ENCODE results near the gene JUP. TPM values are rescaled to one million over a fixed set of nuclear protein-coding genes. Genes with fewer than 3 reads are reported as not detected.
A peak's percentile ranks its signal among the peaks of the same experiment; 100 is the strongest.

The JUP gene
- total and polyA plus RNA-seq, 2 of the 13 experiments (the other 11 are each of a cell fraction or from before 2014, with no cell fraction given) = 12.1 to 20.6 TPM

DNA sequence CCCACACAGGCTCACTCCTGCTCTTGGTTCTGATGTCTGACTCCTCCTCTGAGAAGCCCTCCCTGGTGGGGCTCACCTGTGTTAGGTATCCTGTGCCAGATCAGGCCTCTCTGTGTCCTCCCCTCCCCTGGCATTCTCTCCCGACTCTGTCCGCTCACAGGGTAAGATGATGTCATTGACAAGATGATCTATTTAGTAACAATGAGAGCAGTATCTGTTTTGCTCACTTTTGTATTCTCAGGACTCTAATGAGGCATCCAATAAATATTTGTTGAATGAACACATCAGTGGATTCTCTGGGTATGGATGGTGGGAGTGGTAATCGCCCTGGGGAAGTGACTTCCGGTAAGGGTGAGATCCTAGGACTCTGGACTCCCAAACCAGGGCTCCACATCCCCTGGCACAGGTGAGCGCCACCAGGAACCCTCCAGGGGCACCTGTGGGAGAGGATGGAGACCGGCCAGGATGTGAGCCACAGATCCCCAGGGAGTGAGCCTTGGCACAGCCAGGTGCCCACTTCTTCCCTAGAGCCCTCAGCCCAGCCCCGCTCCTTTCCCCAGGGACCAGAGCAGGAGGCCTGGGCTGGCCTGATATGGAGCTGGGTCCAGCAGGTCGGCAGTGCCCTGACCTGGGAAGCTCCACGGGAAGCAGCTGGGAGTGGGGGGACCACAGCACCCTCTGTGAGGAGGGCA, 46.7 kb downstream of the JUP start (continued):
- TF ChIP-seq HOXD1 (CRISPR knock-in tag; IDR thresholded peaks at IDR 0.05) (no peak), GABPA (IDR thresholded peaks at IDR 0.05; ENCODE audit: low read depth, low read length) (no peak), GABPA (CRISPR knock-in tag; IDR thresholded peaks at IDR 0.05; ENCODE audit: low read depth) (peak; percentile 60), CEBPG (CRISPR knock-in tag; IDR thresholded peaks at IDR 0.05) (no peak), ZNF770 (CRISPR knock-in tag; IDR thresholded peaks at IDR 0.05) (no peak), HCFC1 (IDR thresholded peaks at IDR 0.05; ENCODE audit: low read depth, low read length) (no peak), ZBTB20 (CRISPR knock-in tag; IDR thresholded peaks at IDR 0.05; ENCODE audit: borderline replicate concordance, low read depth) (no peak), ATF7 (IDR thresholded peaks at IDR 0.05) (peak; percentile 92), ATF7 (CRISPR knock-in tag; IDR thresholded peaks at IDR 0.05) (no peak), PAWR (CRISPR knock-in tag; IDR thresholded peaks at IDR 0.05; ENCODE audit: borderline replicate concordance) (no peak), KDM1A (CRISPR knock-in tag; IDR thresholded peaks at IDR 0.05) (no peak), WIZ (CRISPR knock-in tag; IDR thresholded peaks at IDR 0.05) (no peak), BRD4 (CRISPR knock-in tag; IDR thresholded peaks at IDR 0.05) (no peak), ARID4A (CRISPR knock-in tag; IDR thresholded peaks at IDR 0.05; ENCODE audit: borderline replicate concordance) (0 out of 2 replicates have a peak, but pooled peaks have one; percentile 23), ZNF10 (CRISPR knock-in tag; IDR thresholded peaks at IDR 0.05; ENCODE audit: borderline replicate concordance, low read depth) (no peak), PITX1 (CRISPR knock-in tag; IDR thresholded peaks at IDR 0.05) (no peak; the same call in 1 of the 2 replicates), NR3C1 (CRISPR knock-in tag; IDR thresholded peaks at IDR 0.05) (no peak), HNRNPL (IDR thresholded peaks at IDR 0.05; ENCODE audit: low read depth, low read length) (peak; percentile 70), ZNF136 (CRISPR knock-in tag; IDR thresholded peaks at IDR 0.05; ENCODE audit: low read depth) (no peak)
- TF ChIP-seq, protein P1, sequence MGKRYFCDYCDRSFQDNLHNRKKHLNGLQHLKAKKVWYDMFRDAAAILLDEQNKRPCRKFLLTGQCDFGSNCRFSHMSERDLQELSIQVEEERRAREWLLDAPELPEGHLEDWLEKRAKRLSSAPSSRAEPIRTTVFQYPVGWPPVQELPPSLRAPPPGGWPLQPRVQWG (CRISPR knock-in tag; IDR thresholded peaks at IDR 0.05; ENCODE audit: borderline replicate concordance, low read depth) = no peak
- TF ChIP-seq, protein P2, sequence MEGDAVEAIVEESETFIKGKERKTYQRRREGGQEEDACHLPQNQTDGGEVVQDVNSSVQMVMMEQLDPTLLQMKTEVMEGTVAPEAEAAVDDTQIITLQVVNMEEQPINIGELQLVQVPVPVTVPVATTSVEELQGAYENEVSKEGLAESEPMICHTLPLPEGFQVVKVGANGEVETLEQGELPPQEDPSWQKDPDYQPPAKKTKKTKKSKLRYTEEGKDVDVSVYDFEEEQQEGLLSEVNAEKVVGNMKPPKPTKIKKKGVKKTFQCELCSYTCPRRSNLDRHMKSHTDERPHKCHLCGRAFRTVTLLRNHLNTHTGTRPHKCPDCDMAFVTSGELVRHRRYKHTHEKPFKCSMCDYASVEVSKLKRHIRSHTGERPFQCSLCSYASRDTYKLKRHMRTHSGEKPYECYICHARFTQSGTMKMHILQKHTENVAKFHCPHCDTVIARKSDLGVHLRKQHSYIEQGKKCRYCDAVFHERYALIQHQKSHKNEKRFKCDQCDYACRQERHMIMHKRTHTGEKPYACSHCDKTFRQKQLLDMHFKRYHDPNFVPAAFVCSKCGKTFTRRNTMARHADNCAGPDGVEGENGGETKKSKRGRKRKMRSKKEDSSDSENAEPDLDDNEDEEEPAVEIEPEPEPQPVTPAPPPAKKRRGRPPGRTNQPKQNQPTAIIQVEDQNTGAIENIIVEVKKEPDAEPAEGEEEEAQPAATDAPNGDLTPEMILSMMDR (CRISPR knock-in tag; IDR thresholded peaks at IDR 0.05) = peak; percentile 18; the same call in 1 of the 2 replicates
- TF ChIP-seq, protein P3, sequence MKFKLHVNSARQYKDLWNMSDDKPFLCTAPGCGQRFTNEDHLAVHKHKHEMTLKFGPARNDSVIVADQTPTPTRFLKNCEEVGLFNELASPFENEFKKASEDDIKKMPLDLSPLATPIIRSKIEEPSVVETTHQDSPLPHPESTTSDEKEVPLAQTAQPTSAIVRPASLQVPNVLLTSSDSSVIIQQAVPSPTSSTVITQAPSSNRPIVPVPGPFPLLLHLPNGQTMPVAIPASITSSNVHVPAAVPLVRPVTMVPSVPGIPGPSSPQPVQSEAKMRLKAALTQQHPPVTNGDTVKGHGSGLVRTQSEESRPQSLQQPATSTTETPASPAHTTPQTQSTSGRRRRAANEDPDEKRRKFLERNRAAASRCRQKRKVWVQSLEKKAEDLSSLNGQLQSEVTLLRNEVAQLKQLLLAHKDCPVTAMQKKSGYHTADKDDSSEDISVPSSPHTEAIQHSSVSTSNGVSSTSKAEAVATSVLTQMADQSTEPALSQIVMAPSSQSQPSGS (CRISPR knock-in tag; IDR thresholded peaks at IDR 0.05) = no peak
